NCI-H1105 (cell line): Measurements from ENCODE around the gene USF1.
"Not testable (repeated sequence)": the region's sequence is repeated elsewhere in the genome, so short reads cannot be mapped to it uniquely, and the experiment has no call there.

Experiments
- DNase-seq: peaks from one replicate; lab custom pipeline; 2025; lab: John Stamatoyannopoulos, UW

USF1 gene

GRCh38 chr1:161019751-161020495, 25.9 kb downstream of the USF1 start:
- peak; percentile 61 for DNase-seq

GRCh38 chr1:161019111-161019660, 26.6 kb downstream of the USF1 start:
- not testable (repeated sequence) for DNase-seq

- DNase-seq, result no peak
These were observed 27.2 kb downstream of the USF1 start for GRCh38 chr1:161018631-161018930.

- no peak for DNase-seq
These were observed 27.8 kb downstream of the USF1 start for GRCh38 chr1:161017756-161018630.

GRCh38 chr1:161017181-161017580, 28.6 kb downstream of the USF1 start:
- not testable (repeated sequence) for DNase-seq

GRCh38 chr1:161016683-161017082, 29.1 kb downstream of the USF1 start:
- DNase-seq, result not testable (repeated sequence)

GRCh38 chr1:161013488-161014230, 32.1 kb downstream of the USF1 start:
- no peak for DNase-seq

GRCh38 chr1:161013131-161013487, 32.7 kb downstream of the USF1 start:
- DNase-seq, result no peak

- DNase-seq, result no peak
These were observed 33.4 kb downstream of the USF1 start for GRCh38 chr1:161012420-161012819.

- no peak for DNase-seq
These were observed 36.1 kb downstream of the USF1 start for GRCh38 chr1:161009602-161010211.

GRCh38 chr1:161008869-161009510, 36.8 kb downstream of the USF1 start:
- no peak for DNase-seq

GRCh38 chr1:161007369-161007768, 38.4 kb downstream of the USF1 start:
- no peak for DNase-seq

GRCh38 chr1:161006563-161006962, 39.2 kb downstream of the USF1 start:
- DNase-seq, result no peak

- DNase-seq, result peak; percentile 53
These were observed 44.3 kb downstream of the USF1 start for GRCh38 chr1:161001525-161001924.

- no peak for DNase-seq
These were observed 44.9 kb downstream of the USF1 start for GRCh38 chr1:161000736-161001480.

- DNase-seq, result no peak
These were observed 46.4 kb downstream of the USF1 start for GRCh38 chr1:160999376-160999775.

- no peak for DNase-seq
These were observed 48.3 kb downstream of the USF1 start for GRCh38 chr1:160997323-160998038.

GRCh38 chr1:160996178-160996577, 49.6 kb downstream of the USF1 start:
- DNase-seq, result no peak

- DNase-seq, result peak; percentile 46
These were observed 52.1 kb downstream of the USF1 start for GRCh38 chr1:160993544-160994193.

GRCh38 chr1:160992036-160992435, 53.7 kb downstream of the USF1 start:
- DNase-seq, result not testable (repeated sequence)
